A549 (cell line): Measurements from ENCODE around the gene TACC2. TPM values are rescaled to one million over a fixed set of nuclear protein-coding genes. Genes with fewer than 3 reads are reported as not detected.

Experiments
- ATAC-seq, 2 experiments: fragments of 200-7000 bp in 1 of 2; fragments of >200 bp in 1 of 2; cut with Nextera tagmentation in 1 of 2; cut with Tn5 transposase in 1 of 2; 3 replicates each; pipeline versions ENCODE4 v1.8.0 to v1.9.1; 2018 to 2020; ENCODE audit warnings: mild to moderate bottlenecking in 1 of 2, moderate library complexity in 1 of 2
- CTCF ChIA-PET: fragments of 300-600 bp; sonication (Branson Sonifier 250); formaldehyde crosslinking; extraction: SDS; loops from one replicate; lab custom pipeline; 2021; ENCODE audit warnings: antibody characterized with exemption, inconsistent platforms; lab: Yijun Ruan, JAX
- POLR2A ChIA-PET: fragments of 350-600 bp; formaldehyde crosslinking; extraction: SDS; loops from one replicate; lab custom pipeline; 2021; ENCODE audit warnings: antibody characterized with exemption, inconsistent platforms; lab: Yijun Ruan, JAX
- DNase-seq, 2 experiments: peaks; one replicate each; pipeline versions ENCODE4 v3.0.0 to v3.0.0-alpha.2; 2011 to 2016; ENCODE audit warnings: low read depth in 1 of 2, low spot score in 1 of 2
- FAIRE-seq: peaks from 2 replicates; lab custom pipeline; 2011; peaks lifted over from hg19 to GRCh38; lab: Jason Lieb, UNC
- H3K27ac ChIP-seq, 2 experiments: fragments of >200 bp; sonication (Bioruptor Twin); formaldehyde crosslinking; 3 replicates each; pipeline ENCODE4 v1.5.1; 2016 to 2017
- H3K4me1 ChIP-seq: fragments of >200 bp; sonication (Bioruptor Twin); formaldehyde crosslinking; 3 replicates; pipeline ENCODE4 v1.6.1; 2016
- H3K4me2 ChIP-seq: fragments of >200 bp; sonication (Bioruptor Twin); formaldehyde crosslinking; 3 replicates; pipeline ENCODE4 v1.6.1; 2016
- H3K4me3 ChIP-seq: fragments of >200 bp; sonication (Bioruptor Twin); formaldehyde crosslinking; 3 replicates; pipeline ENCODE4 v1.5.1; 2016
- H3K9me3 ChIP-seq: fragments of >200 bp; sonication (Bioruptor Twin); formaldehyde crosslinking; 3 replicates; pipeline ENCODE4 v1.6.1; 2016
- CTCF ChIP-seq: fragments of >200 bp; sonication (Bioruptor Twin); formaldehyde crosslinking; IDR thresholded peaks from 3 replicates; pipeline ENCODE4 v1.5.1; 2016
- E2F6 ChIP-seq: IDR thresholded peaks from 2 replicates; pipeline ENCODE4 v1.6.1; 2012; ENCODE audit warnings: low read depth, borderline replicate concordance
- HEYL ChIP-seq: fragments of 250-450 bp; sonication (Bioruptor Pico); IDR thresholded peaks from 2 replicates; pipeline ENCODE4 v1.8.0; 2021; ENCODE audit warnings: mild to moderate bottlenecking, moderate library complexity
- KDM5A ChIP-seq: fragments of 200-600 bp; sonication (generic); IDR thresholded peaks from 2 replicates; pipeline ENCODE4 v1.6.1; 2016; ENCODE audit warnings: antibody characterized with exemption, mild to moderate bottlenecking
- MAZ ChIP-seq: fragments of 150-350 bp; IDR thresholded peaks from 2 replicates; pipeline ENCODE4 v1.6.1; 2014; ENCODE audit warnings: antibody characterized with exemption, low read depth, low read length, borderline replicate concordance
- NR3C1 ChIP-seq: fragments of >200 bp; sonication (Bioruptor Twin); formaldehyde crosslinking; IDR thresholded peaks from 3 replicates; pipeline ENCODE4 v1.6.1; 2017
- PBX3 ChIP-seq: IDR thresholded peaks from 2 replicates; pipeline ENCODE4 v1.6.1; 2012
- POLR2A ChIP-seq: IDR thresholded peaks from 2 replicates; pipeline ENCODE4 v1.6.1; 2012; ENCODE audit warnings: mild to moderate bottlenecking, low read length
- RARB ChIP-seq: fragments of 250-450 bp; sonication (Bioruptor Pico); IDR thresholded peaks from 2 replicates; pipeline ENCODE4 v1.8.0; 2021; ENCODE audit warnings: mild to moderate bottlenecking, moderate library complexity
- REST ChIP-seq: fragments of 200-600 bp; sonication (generic); IDR thresholded peaks from 2 replicates; pipeline ENCODE4 v1.6.1; 2016; ENCODE audit warnings: antibody characterized with exemption, mild to moderate bottlenecking, moderate library complexity
- RFX5 ChIP-seq: fragments of 450-650 bp; IDR thresholded peaks from 2 replicates; pipeline ENCODE4 v1.7.1; 2014; ENCODE audit warnings: antibody characterized with exemption, mild to moderate bottlenecking, moderate library complexity
- RNF2 ChIP-seq: fragments of 200-600 bp; sonication (generic); IDR thresholded peaks from 2 replicates; pipeline ENCODE4 v1.6.1; 2016; ENCODE audit warnings: low read depth, mild to moderate bottlenecking, antibody characterized with exemption, moderate library complexity, borderline replicate concordance
- SMC3 ChIP-seq: fragments of >200 bp; sonication (Bioruptor Twin); formaldehyde crosslinking; IDR thresholded peaks from 3 replicates; pipeline ENCODE4 v1.6.1; 2018; ENCODE audit warnings: inconsistent platforms
- SREBF2 ChIP-seq: fragments of 450-650 bp; IDR thresholded peaks from 2 replicates; pipeline ENCODE4 v1.6.1; 2014; ENCODE audit warnings: mild to moderate bottlenecking, moderate library complexity
- ZC3H11A ChIP-seq: fragments of 450-650 bp; IDR thresholded peaks from 2 replicates; pipeline ENCODE4 v1.6.1; 2014; ENCODE audit warnings: antibody characterized with exemption, mild to moderate bottlenecking
- ZFP36 ChIP-seq: fragments of 450-650 bp; IDR thresholded peaks from 2 replicates; pipeline ENCODE4 v1.6.1; 2014; ENCODE audit warnings: borderline replicate concordance; ENCODE audit not compliant: partially characterized antibody
- WGBS: methylation state at CpG from one replicate; pipeline ENCODE4 v1.1.6; 2017; ENCODE audit errors: missing lambda C conversion rate; 5-methylcytosine and 5-hydroxymethylcytosine counted together
- polyA plus RNA-seq, 4 experiments: library from polyadenylated mRNA; depleted of rRNA in 3 of 4; stranded (reverse); fragments of >200 nt; fragmentation: RNase III in 1 of 4; extraction: RNeasy Plus Mini Kit Qiagen cat#74134 plus additional on column Dnase treatment in 1 of 4; gene quantifications; 2 replicates in 3 of 4; 3 replicates in 1 of 4; pipeline ENCODE4 v1.2.3, GENCODE V29; 2011 to 2017

The TACC2 gene
- polyA plus RNA-seq, 2 of the 4 experiments (the other 2 are of a cell fraction): 83.3 to 128 TPM

GRCh38 chr10:122165484-122166276 lies 176.7 kb downstream of the TACC2 start:
- no peak for ATAC-seq
- H3K27ac ChIP-seq: no peak overlapping the region
- no peak overlapping the region for H3K4me2 ChIP-seq
- TF ChIP-seq E2F6: no peak
- TF ChIP-seq NR3C1: no peak
- WGBS: 86% methylated on average over 13 of the region's 13 CpGs
- H3K4me3 ChIP-seq: no peak overlapping the region
- POLR2A ChIA-PET: no interaction called here
- peaks cover 19% of the 10 kb centered on the region; the same call in 2 of the 3 replicates for H3K4me1 ChIP-seq
- no peak for FAIRE-seq
- no peaks in the 10 kb centered on the region for H3K9me3 ChIP-seq
- DNase-seq: no peak
- CTCF ChIA-PET: interaction anchor here (0.6 to 1.4 kb wide), 2 partner anchors 11 to 221 kb away, joined by 3 read pairs; no protein-coding TSS in a partner anchor

- H3K9me3 ChIP-seq: no peaks in the 10 kb centered on the region
- POLR2A ChIA-PET: no interaction called here
- peaks cover 18% of the 10 kb centered on the region; the same call in 1 of the 3 replicates for H3K4me1 ChIP-seq
- CTCF ChIA-PET: interaction anchor here (0.9 to 2.4 kb wide), 3 partner anchors 11 to 268 kb away, joined by 3 to 8 read pairs (median 5); no protein-coding TSS in a partner anchor
- no peak for FAIRE-seq
- no peak overlapping the region for H3K27ac ChIP-seq
- no peak overlapping the region for H3K4me2 ChIP-seq
- ATAC-seq: no peak
- no peak overlapping the region for H3K4me3 ChIP-seq
- no peak for TF ChIP-seq ZC3H11A
- TF ChIP-seq RFX5: no peak
- TF ChIP-seq ZFP36: no peak
- TF ChIP-seq PBX3: no peak
- TF ChIP-seq POLR2A: no peak
- TF ChIP-seq HEYL (CRISPR knock-in tag): no peak
- TF ChIP-seq RARB: no peak
- TF ChIP-seq SMC3: no peak
- no peak for TF ChIP-seq KDM5A
- TF ChIP-seq REST: no peak
- no peak for TF ChIP-seq SREBF2
- TF ChIP-seq RNF2: no peak
- no peak for TF ChIP-seq MAZ
- TF ChIP-seq CTCF: no peak
- no peak for DNase-seq
- 92% methylated on average over 5 of the region's 5 CpGs for WGBS
Measured at GRCh38 chr10:122168101-122168500, 179.1 kb downstream of the TACC2 start.
